Choroid plexus epithelial cell (primary cell): Measurements from ENCODE around the gene AGPAT2.

ENCODE experiments used
- DNase-seq: peaks from one replicate; pipeline ENCODE4 v3.0.0-alpha.2; 2010; ENCODE audit warnings: low read depth
- H3K4me3 ChIP-seq: 2 replicates; pipeline ENCODE4 v1.5.1; 2011; ENCODE audit warnings: low read depth, mild to moderate bottlenecking, control low read depth, low read length, moderate library complexity
- CTCF ChIP-seq: conservative IDR thresholded peaks from 2 replicates; pipeline ENCODE4 v1.5.1; 2011; ENCODE audit warnings: low read depth, mild to moderate bottlenecking, control low read depth, inconsistent platforms, low read length, moderate library complexity

AGPAT2 gene

DNA sequence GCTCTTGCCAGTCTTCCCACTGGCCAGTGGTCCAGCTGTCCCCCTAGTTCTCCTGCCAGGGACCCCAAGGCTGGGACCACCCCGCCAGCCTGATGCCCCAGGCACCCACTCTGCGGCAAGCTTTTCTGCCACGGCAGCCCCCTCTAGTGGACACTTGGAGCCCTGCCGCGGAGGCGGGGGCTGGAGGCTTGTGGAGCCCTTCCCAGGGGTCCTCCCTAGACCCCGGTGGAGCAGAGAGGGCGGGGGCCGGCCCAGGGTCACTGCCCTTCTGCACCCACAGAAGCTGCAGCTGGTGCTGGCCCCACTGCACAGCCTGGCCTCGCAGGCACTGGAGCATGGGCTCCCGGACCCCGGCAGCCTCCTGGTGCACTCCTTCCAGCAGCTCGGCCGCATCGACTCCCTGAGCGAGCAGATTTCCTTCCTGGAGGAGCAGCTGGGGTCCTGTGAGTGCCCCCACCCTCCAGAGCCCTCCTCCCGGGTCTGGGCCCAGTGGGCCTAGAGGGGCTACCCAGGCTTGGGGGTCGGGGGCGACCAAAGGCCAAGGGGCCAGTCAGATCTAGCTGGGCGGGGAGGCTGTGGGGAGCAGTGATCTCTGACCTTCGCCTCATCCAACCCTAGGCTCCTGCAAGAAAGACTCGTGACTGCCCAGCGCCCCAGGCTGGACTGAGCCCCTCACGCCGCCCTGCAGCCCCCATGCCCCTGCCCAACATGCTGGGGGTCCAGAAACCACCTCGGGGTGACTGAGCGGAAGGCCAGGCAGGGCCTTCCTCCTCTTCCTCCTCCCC, 15.4 kb downstream of the AGPAT2 start:
- peak; percentile 81 for TF ChIP-seq CTCF
- DNase-seq: peak; percentile 24
- H3K4me3 ChIP-seq: no peak overlapping the region

GRCh38 chr9:136671254-136671614, 16.0 kb downstream of the AGPAT2 start:
- no peak for DNase-seq
- no peak overlapping the region for H3K4me3 ChIP-seq
- TF ChIP-seq CTCF: no peak

GRCh38 chr9:136670576-136671253, 16.5 kb downstream of the AGPAT2 start:
- H3K4me3 ChIP-seq: no peak overlapping the region
- TF ChIP-seq CTCF: no peak
- DNase-seq: no peak

GRCh38 chr9:136669791-136670464, 17.3 kb downstream of the AGPAT2 start:
- H3K4me3 ChIP-seq: no peak overlapping the region

GRCh38 chr9:136668983-136669790, 18.1 kb downstream of the AGPAT2 start:
- DNase-seq: no peak
- TF ChIP-seq CTCF: no peak
- no peak overlapping the region for H3K4me3 ChIP-seq

More at GRCh38 chr9:136669791-136670464, 17.3 kb downstream of the AGPAT2 start:
- TF ChIP-seq CTCF: no peak
- no peak for DNase-seq

DNA sequence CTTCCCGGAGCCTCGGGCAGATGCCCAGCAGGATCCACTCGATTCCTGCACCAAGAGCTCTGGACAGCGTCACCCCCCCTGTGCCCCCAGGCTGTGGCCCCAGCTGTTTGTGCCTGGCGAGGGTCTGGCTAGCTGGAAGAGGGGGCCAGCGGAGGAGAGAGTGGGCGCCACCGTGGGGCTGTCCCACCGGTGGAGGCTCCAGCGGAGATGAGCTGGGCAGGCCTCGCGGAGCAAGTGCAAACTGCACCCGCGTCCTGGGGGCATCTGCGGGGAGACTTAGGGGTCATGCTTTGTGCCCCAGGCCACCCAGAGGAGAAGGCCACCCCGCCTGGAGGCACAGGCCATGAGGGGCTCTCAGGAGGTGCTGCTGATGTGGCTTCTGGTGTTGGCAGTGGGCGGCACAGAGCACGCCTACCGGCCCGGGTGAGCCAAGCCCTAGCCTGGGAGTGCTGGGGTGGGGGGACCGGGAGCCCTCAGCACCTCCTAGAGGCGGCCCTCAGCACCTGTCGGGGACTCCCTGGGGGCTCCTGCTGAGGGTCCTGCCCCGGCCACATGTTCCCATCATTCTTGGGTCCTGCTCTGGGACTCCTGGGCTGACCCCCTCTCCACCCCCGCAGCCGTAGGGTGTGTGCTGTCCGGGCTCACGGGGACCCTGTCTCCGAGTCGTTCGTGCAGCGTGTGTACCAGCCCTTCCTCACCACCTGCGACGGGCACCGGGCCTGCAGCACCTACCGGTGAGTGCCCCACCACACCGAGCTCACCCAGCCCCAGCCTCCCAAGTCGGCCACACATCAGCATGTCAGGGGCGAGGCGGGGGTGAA, 19.1 kb downstream of the AGPAT2 start:
- H3K4me3 ChIP-seq: no peak overlapping the region
- DNase-seq: no peak
- no peak for TF ChIP-seq CTCF
